Fibroblast of the aortic adventitia (primary cell): ENCODE results near the gene ACTN3. TPM values are rescaled to one million over a fixed set of nuclear protein-coding genes. Genes with fewer than 3 reads are reported as not detected.

Experiments
- DNase-seq: peaks from one replicate; pipeline ENCODE4 v3.0.0-alpha.2; 2010; ENCODE audit warnings: low read depth
- H3K4me3 ChIP-seq: 2 replicates; pipeline ENCODE4 v1.5.1; 2011; ENCODE audit warnings: low read depth, mild to moderate bottlenecking, control low read depth, low read length, moderate library complexity
- CTCF ChIP-seq: IDR thresholded peaks from 2 replicates; pipeline ENCODE4 v1.5.1; 2011; ENCODE audit warnings: mild to moderate bottlenecking, low read length, control low read depth, inconsistent platforms; ENCODE audit not compliant: insufficient read depth
- total RNA-seq: library from RNA; depleted of rRNA; stranded (reverse); fragments of >200 nt; gene quantifications from 2 replicates; pipeline ENCODE4 v1.2.3, GENCODE V29; 2012; ENCODE audit warnings: low replicate concordance

The ACTN3 gene
- total RNA-seq, 1 donor: not detected

GRCh38 chr11:66510990-66511339, 35.7 kb upstream of the ACTN3 start:
- DNase-seq: no peak
- no peak for TF ChIP-seq CTCF
- peak overlapping the region; percentile 99 for H3K4me3 ChIP-seq

GRCh38 chr11:66523611-66524010, 23.1 kb upstream of the ACTN3 start:
- DNase-seq: no peak
- no peak for TF ChIP-seq CTCF
- no peak overlapping the region for H3K4me3 ChIP-seq

GRCh38 chr11:66524304-66525040, 22.2 kb upstream of the ACTN3 start:
- no peak overlapping the region for H3K4me3 ChIP-seq
- DNase-seq: no peak
- TF ChIP-seq CTCF: no peak

- no peak for TF ChIP-seq CTCF
- H3K4me3 ChIP-seq: no peak overlapping the region
- DNase-seq: no peak
Measured at GRCh38 chr11:66529069-66529468, 17.6 kb upstream of the ACTN3 start.

GRCh38 chr11:66529655-66530054, 17.0 kb upstream of the ACTN3 start:
- no peak overlapping the region for H3K4me3 ChIP-seq
- TF ChIP-seq CTCF: no peak
- DNase-seq: no peak

GRCh38 chr11:66530927-66531709, 15.6 kb upstream of the ACTN3 start:
- TF ChIP-seq CTCF: no peak
- no peak overlapping the region for H3K4me3 ChIP-seq
- no peak for DNase-seq
